Heart right ventricle (tissue), 16 donors: ENCODE measurements around the gene PID1. TPM values are rescaled to one million over a fixed set of nuclear protein-coding genes. Genes with fewer than 3 reads are reported as not detected.
A peak's percentile ranks its signal among the peaks of the same experiment; 100 is the strongest.

Source experiments
- ATAC-seq, 8 donors: fragments of 200-7000 bp; cut with Tn5 transposase; one replicate each; pipeline ENCODE4 v1.9.1; 2020; ENCODE audit warnings: mild to moderate bottlenecking in 8 of 8, moderate library complexity in 8 of 8, moderate number of reproducible peaks in 1 of 8
- DNase-seq, 2 donors: peaks; one replicate each; pipeline ENCODE4 v3.0.0-alpha.2; 2020
- H3K27ac ChIP-seq, 10 donors: fragments of 200-600 bp; sonication (generic) in 2 of 10; one replicate each; pipeline versions ENCODE4 v1.5.0 to v1.8.0; 2020 to 2022; ENCODE audit warnings: mild to moderate bottlenecking in 3 of 10
- H3K27me3 ChIP-seq, 7 donors: fragments of 200-600 bp; one replicate each; pipeline ENCODE4 v1.8.0; 2021 to 2022; ENCODE audit warnings: mild to moderate bottlenecking in 2 of 7
- H3K36me3 ChIP-seq, 9 donors: fragments of 200-600 bp; sonication (generic) in 1 of 9; one replicate each; pipeline versions ENCODE4 v1.5.0 to v1.8.0; 2020 to 2022; ENCODE audit warnings: mild to moderate bottlenecking in 2 of 9
- H3K4me1 ChIP-seq, 9 donors: fragments of 200-600 bp; sonication (generic) in 1 of 9; one replicate each; pipeline versions ENCODE4 v1.5.0 to v1.8.0; 2020 to 2022; ENCODE audit warnings: mild to moderate bottlenecking in 4 of 9
- H3K4me3 ChIP-seq, 10 donors: fragments of 200-600 bp; sonication (generic) in 2 of 10; one replicate each; pipeline versions ENCODE4 v1.5.0 to v1.8.0; 2020 to 2022; ENCODE audit warnings: mild to moderate bottlenecking in 7 of 10, moderate library complexity in 2 of 10
- H3K9me3 ChIP-seq, 11 donors: fragments of 200-600 bp in 10 of 11; sonication (generic) in 2 of 11; one replicate each; pipeline versions ENCODE4 v1.5.0 to v1.8.0; 2013 to 2022; ENCODE audit warnings: mild to moderate bottlenecking in 2 of 11, control low read depth in 1 of 11, moderate library complexity in 1 of 11
- CTCF ChIP-seq, 9 donors: fragments of 200-600 bp; sonication (generic) in 2 of 9; IDR thresholded peaks; one replicate each; pipeline versions ENCODE4 v1.5.0 to v1.8.0; 2021 to 2022; ENCODE audit warnings: antibody characterized with exemption in 9 of 9, mild to moderate bottlenecking in 5 of 9, moderate library complexity in 1 of 9
- WGBS, 2 donors: extraction: QIAGEN DNeasy Blood & Tissue Kit; methylation state at CpG; one replicate each; pipeline ENCODE4 v1.1.7; 2013; ENCODE audit warnings: inconsistent platforms in 1 of 2; 5-methylcytosine and 5-hydroxymethylcytosine counted together
- intact Hi-C, 10 donors: fragments of 100-400 bp; cut with DNase I; formaldehyde crosslinking; loops; one replicate each; pipeline versions ENCODE4 v1.11.1 to v1.14.2; 2022
- polyA plus RNA-seq, 2 donors: library from polyadenylated mRNA; stranded (reverse); fragments of 200-250 nt; gene quantifications; one replicate each; pipeline ENCODE4 v1.2.3, GENCODE V29; 2013
- total RNA-seq, 10 donors: library from RNA; stranded (reverse); fragmentation: NEBNext Ultra II Directional in 3 of 10; extraction: Animal tissue kit (Norgen Biotek cat#: 25700) in 3 of 10; gene quantifications; one replicate each; pipeline versions ENCODE4 v1.2.1 to v1.2.4, GENCODE V29; 2021 to 2023
- donor health status: Arrhythmogenic right ventricular cardiomyopathy.
- donor health status: ischemic (EF 13 %, LVEDD 7.1; RV severe dilation, severe dysfunction).
- donor health status: healthy with polysubstance abuse.
- donor health status: DM: no; HTN: yes; CAD: no.
- donor health status: DM: no; HTN: no; CAD: no.
- donor health status: ischemic (EF 25% LVEDD 6.9; RV normal size, moderate dysfunction).
- donor health status: ischemic (EF 25% LVEDD 5.7; RV mildly dilated, moderate dysfunction).
- donor health status: healthy.
- donor health status: DM: yes; HTN: yes; CAD: no.
- donor health status: Ischemic cardiomyopathy.
- donor health status: ischemic (EF 35%, LVEDD 5.7; RV mildly dilated, moderate dysfunction).
- donor health status: nonischemic (EF 11% LVEDD 7.7; RV severe dilation, severe dysfunction).
- donor health status: DM: yes; HTN: yes; CAD: no.
- donor health status: PGD.
- donor health status: ischemic (EF 29% LVEDD 5.4; RV normal size, mild dysfunction).
- donor health status: nonischemic (EF 23%, LVEDD 6.1; RV moderate dilation, normal function).

Gene PID1
- total and polyA plus RNA-seq, 12 donors, result 3.6 to 12.0 (median 6.1) TPM

DNA sequence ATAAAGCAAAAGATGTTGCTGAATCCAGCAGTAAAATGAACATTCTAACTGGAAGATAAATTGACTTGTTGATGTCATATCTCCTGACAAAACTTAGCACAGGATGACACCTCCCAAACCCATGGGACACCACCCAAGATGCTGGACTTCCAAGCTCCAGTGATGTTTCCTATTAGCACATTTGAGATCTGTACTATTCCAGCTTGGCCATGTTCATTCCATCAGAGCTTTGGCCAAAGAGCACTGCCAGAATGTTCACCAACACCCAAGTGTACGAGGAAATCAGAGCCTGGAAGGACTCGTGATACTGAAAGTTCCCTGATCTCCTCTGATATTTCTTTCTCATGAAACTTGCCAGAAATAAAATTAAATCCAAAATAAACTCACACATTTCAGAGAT lies 44.7 kb downstream of the PID1 start:
- H3K27me3 ChIP-seq, result no peaks in the 10 kb centered on the region
- DNase-seq (no peak), ATAC-seq (peak in 6 of 8 donors; percentile 52 to 85 (median 69))
- H3K36me3 ChIP-seq, result no peaks in the 10 kb centered on the region
- peaks cover 0 to 5% (median 0%) of the 10 kb centered on the region in 11 donors for H3K9me3 ChIP-seq
- no peak for TF ChIP-seq CTCF (IDR thresholded peaks at IDR 0.05)
- peak overlapping the region in 2 of 10 donors; percentile 8 to 27 for H3K27ac ChIP-seq
- peaks cover 0 to 9% (median 0%) of the 10 kb centered on the region in 9 donors for H3K4me1 ChIP-seq
- WGBS, 2 donors, result 53 to 55% methylated on average over 2 of the region's 2 CpGs
- no peak overlapping the region for H3K4me3 ChIP-seq
- intact Hi-C loops, result no loop called here

DNA sequence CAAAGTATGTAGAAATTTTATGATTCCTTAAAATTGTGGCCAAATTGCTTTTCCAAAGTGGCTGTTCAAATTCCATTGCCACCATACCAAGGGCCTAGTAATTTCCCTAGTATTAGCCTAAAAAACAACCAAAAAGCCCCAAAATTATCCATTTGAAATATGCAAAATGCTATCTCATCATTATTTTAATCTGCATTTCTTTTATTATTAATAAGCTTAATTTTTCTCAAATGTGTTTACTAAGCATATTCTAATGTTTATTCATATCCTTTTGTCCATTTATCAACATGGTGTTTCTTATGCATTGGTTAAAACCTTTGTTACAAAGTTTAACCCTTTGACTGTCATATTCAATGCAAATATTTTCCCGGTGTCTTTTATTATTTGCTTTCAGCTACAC lies 48.0 kb downstream of the PID1 start:
- Histone ChIP-seq H3K4me3 (no peak overlapping the region), H3K27me3 (no peaks in the 10 kb centered on the region), H3K27ac (no peak overlapping the region), H3K36me3 (no peaks in the 10 kb centered on the region), H3K4me1 (peaks cover 0 to 5% (median 0%) of the 10 kb centered on the region in 9 donors), H3K9me3 (peaks cover 0 to 8% (median 0%) of the 10 kb centered on the region in 11 donors)
- 93 to 96% methylated on average over 1 of the region's 1 CpG for WGBS, 2 donors
- no peak for ATAC-seq
- no peak for TF ChIP-seq CTCF (IDR thresholded peaks at IDR 0.05)
- DNase-seq, result no peak
- intact Hi-C loops, result no loop called here

DNA sequence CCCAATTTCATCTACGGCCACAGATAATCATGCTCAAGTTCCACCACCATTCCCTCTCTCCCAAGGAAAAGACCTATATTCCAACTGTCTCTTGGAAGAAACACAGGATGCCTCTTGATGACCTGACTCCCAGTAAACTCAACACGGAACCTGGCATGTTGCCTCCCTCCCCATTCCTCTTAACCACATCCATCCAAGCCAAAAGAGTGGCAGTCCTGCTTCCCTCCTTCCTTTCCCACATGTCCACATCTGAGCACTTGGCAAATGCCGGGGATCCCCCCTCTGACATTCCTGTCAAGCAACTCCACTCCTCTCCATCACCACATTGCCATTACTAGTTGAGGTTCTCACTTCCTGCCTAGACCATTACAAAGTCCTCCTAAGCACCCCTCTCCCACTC lies 49.4 kb downstream of the PID1 start:
- peaks cover 0 to 6% (median 0%) of the 10 kb centered on the region in 9 donors for H3K4me1 ChIP-seq
- no peak for TF ChIP-seq CTCF (IDR thresholded peaks at IDR 0.05)
- ATAC-seq, result no peak
- no peak overlapping the region for H3K4me3 ChIP-seq
- no peak for DNase-seq
- WGBS, 2 donors, result 78 to 81% methylated on average over 3 of the region's 3 CpGs
- H3K9me3 ChIP-seq, result peaks cover 0 to 8% (median 0%) of the 10 kb centered on the region in 11 donors
- no peak overlapping the region for H3K27ac ChIP-seq
- H3K36me3 ChIP-seq, result no peaks in the 10 kb centered on the region
- intact Hi-C loops, result no loop called here
- H3K27me3 ChIP-seq, result no peaks in the 10 kb centered on the region

DNA sequence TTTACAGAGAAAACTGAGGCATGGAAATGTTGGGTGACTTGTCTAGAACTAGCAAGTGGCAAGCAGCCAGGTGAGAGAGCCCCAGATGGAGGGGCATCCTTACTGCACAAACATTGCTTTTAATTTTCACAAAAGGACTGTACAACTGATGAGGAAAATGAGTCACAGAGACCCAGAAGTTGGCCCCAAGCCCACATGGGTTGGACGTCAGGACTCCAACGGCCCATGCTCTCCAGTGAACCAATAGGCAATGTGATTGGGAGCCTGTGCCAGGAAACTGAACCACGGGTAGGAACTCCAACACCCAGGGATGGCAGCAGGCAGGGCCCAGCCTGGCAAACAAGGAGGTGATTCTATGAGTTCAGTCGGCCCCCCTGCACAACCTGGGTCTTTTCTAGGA lies 50.8 kb downstream of the PID1 start:
- no peak for ATAC-seq
- Histone ChIP-seq H3K27me3 (no peaks in the 10 kb centered on the region), H3K27ac (no peak overlapping the region), H3K4me1 (peaks cover 0 to 6% (median 0%) of the 10 kb centered on the region in 9 donors), H3K36me3 (no peaks in the 10 kb centered on the region), H3K4me3 (no peak overlapping the region), H3K9me3 (peaks cover 0 to 8% (median 0%) of the 10 kb centered on the region in 11 donors)
- no peak for TF ChIP-seq CTCF (IDR thresholded peaks at IDR 0.05)
- intact Hi-C loops, result no loop called here
- DNase-seq, result no peak
- 71 to 75% methylated on average over 4 of the region's 4 CpGs for WGBS, 2 donors
